ENCODE measurements around the gene EXOG.

EXOG gene

DNA sequence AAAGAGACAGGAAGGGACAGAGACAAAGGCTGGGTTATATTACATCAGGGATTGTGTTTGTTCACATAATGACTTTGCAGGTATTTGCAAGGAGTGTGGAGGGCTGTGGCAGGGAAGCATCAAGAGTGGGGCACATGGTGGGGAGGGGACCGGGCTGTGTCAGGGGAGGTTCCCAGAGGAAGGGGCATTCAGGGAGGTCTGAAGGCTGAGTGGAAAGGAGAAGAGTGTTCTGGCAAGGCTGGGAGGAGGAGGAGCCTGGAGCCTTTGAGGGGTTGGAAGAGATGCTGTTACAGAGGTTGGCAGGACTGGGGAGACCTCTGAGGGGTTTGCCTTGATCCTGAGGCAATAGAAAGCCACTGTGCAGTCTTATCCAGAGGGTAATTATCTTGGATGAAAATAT, 49.4 kb downstream of the EXOG start:
- no peak for DNase-seq (ENCODE audit: low read depth, low spot score)

DNA sequence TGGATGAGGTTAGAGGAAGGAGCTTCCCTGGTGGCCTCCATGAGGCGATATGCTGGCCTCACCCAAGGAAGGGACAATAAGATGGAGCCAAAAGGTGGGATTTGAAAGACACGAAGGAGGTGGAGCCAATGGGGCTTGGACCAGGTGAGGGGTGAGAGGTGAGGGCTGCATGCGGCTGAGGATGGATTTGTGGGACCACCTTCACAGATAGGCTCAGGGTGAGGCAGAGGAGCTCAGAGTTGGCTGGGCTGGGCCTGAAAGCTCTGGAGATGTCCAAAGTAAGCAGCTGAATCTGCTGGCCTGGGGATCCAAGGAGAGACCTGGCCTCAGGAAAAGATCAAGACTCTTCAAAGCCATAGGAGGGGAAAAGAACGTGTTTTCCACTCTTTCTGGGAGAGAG, 49.8 kb downstream of the EXOG start:
- DNase-seq (ENCODE audit: low read depth, low spot score) = no peak

DNA sequence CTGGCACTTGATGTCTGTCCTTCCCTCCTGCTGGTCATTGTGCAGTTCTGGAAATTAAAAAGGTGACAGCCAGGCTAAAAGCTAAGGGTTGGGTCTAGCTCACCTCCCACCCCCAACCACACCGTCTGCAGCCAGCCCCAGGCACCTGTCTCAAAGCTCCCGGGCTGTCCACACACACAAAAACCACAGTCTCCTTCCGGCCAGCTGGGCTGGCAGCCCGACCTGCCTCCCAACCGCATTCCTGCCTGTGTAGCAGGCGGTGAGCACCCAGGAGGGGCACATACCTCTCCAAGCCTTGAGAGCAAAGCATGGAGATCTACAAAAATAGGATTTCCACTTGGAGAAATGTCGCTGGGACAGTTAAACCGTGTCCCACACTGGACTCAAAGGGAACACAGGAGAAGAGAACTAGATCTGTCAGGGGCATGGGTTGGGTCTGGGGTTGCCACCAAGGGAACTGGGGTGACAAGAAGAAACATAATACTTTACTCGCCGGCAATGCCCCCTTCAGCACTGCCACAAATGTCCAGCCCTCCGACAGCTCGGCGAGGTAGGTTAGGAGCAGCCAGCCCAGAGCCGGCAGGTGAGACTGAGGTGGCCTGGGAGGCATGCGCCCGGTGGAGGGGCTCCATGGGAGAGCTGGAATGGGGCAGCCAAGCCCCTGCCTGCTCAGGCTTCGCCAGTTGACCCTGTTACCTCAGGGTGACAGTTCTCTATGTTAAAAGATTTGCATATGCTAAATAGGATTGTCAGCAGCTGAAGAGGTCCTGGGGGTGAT, 52.2 kb downstream of the EXOG start:
- peak; percentile 77 for DNase-seq (ENCODE audit: low read depth, low spot score)

DNA sequence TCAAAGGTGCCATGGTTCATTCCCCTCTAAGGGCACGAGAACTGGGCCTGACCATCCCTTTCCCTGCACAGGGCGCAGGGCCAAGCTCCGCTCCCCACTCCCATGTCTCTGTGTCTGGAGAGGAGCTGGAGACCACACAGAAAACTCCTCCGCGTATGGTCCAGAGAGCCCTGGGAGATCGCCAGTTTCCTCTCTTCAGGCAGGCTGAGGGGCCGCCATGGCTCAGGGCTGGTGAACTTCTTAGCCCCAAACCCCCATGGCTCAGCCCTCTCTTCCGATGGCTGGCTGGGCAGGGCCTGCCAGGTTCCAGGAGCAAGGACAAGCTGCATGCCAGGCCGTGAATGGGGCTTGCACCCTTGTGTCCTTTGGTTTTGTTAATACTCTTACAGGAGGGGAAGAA, 52.9 kb downstream of the EXOG start:
- no peak for DNase-seq (ENCODE audit: low read depth, low spot score)

DNA sequence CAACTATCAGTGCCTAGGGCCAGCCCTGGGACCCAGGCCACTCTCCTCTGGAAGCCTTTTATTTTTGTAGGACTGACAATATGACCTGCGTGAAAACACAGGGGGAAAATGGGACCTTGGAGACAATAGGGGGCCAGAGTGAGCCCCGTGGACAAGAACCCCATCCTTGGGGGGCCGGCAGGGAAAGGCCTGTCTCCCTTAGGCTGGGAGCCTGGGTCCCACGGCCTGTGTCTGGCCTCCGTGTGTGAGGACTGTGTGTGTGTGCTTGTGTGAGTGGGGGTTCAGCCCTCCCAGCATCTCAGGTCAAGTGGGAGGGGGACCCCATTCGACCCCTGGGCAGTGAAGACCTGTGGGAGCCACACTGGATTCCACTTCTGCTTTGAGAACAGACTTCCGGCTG, 53.3 kb downstream of the EXOG start:
- no peak for DNase-seq (ENCODE audit: low read depth, low spot score)

DNA sequence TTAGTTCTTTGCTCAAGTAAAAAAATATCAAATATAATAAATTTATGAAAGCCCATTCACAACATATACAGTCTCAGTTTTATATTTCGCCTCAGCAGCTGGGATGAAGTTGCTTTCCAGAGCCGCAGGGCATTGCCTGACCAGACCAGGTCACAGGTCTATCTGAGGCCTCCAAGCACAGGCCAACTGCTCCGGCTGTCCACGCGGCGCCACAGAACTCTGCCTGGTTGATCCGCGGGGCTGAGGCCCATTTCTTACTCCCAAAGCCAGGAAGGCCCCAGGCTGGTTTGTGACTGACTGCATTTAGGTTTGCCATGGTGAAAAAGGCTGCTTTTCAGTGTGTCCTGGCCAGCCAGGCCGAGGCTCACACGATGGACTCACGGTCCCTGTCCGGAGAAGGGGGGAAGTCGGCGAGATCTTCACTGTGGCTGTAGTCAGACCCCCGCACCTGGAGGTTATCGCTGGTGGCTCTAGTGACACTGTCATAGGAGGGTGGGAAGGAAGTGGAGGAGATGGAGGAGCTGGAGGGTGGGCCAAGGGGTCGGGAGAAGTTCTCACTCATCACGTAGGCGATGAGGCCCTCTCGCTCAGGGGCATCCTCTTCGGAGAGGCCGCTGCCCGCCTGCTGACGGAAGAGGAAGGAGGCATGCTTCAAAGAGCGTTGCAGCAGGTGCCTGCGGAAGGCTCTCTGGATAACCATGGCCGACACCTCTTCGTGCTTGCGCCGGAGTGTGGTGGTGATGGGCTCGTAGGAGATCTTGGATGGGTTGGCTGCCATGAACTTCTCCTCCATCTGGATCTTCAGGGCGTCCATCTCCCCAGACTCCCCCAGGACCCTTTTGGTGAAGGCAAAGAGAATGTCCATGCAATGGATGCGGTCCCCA, 54.1 kb downstream of the EXOG start:
- no peak for DNase-seq (ENCODE audit: low read depth, low spot score)

DNA sequence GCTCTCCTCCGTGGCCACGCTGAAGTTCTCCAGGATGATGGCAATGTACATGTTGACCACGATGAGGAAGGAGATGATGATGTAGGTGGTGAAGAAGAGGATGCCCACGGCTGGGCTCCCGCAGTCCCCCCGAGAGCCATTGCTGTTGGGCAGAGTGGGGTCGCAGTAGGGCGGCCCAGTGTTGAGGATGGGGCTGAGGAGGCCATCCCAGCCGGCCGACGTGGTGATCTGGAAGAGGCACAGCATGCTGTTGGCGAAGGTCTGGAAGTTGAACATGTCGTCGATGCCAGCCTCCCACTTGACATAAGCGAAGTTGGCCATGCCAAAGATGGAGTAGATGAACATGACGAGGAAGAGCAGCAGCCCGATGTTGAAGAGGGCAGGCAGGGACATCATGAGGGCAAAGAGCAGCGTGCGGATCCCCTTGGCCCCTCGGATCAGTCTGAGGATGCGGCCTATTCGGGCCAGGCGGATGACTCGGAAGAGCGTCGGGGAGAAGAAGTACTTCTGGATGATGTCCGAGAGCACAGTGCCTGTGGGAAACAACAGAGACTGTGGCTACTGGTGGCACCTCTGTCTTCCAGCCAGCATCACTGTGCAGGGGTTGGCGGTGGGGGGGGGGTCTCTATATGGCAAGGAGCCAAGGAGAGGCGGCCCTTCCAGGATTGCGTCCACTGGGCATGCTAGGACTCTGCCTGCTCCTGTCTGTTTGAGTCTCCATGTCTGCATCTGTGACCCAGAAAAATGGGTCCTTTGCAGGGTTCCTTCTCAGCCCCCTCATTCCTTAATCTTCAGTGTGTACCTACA, 55.1 kb downstream of the EXOG start:
- no peak for DNase-seq (ENCODE audit: low read depth, low spot score)

DNA sequence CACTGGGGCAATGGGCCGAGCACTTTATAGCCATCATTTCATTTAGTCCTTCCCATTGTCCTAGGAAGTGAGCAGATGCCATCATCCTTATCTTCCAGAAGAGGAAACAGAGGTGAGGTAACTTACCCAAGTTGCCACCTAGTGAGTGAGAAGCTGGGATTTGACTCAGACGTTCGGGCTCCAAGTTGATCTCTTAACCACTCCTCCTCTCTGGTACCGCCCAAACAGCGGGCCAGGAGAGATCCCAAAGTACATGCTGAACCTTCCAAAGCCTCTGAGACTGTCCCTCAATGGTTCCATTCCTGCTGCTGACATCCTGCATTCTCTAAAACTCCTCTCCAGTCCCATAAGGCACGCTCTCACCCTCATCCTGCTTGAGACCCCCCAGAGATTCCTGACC, 56.2 kb downstream of the EXOG start:
- no peak for DNase-seq (ENCODE audit: low read depth, low spot score)

DNA sequence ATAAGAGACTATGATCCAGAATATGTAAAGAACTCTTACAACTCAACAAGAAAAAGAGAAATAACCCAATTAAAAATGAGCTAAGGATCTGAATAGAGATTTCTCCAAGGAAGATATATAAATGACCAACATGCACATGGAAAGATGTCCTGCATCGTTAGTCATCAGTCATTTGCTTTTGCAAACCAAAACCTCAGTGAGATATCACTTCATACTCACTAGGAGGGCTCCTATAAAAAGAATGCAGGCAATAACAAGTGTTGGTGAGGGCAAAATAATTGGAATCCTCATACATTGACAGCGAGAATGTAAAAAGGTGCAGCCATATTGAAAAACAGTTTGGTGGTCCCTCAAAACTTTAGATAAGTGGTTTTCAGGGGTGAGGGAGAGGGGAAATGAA, 56.9 kb downstream of the EXOG start:
- DNase-seq (ENCODE audit: low read depth, low spot score) = no peak

DNA sequence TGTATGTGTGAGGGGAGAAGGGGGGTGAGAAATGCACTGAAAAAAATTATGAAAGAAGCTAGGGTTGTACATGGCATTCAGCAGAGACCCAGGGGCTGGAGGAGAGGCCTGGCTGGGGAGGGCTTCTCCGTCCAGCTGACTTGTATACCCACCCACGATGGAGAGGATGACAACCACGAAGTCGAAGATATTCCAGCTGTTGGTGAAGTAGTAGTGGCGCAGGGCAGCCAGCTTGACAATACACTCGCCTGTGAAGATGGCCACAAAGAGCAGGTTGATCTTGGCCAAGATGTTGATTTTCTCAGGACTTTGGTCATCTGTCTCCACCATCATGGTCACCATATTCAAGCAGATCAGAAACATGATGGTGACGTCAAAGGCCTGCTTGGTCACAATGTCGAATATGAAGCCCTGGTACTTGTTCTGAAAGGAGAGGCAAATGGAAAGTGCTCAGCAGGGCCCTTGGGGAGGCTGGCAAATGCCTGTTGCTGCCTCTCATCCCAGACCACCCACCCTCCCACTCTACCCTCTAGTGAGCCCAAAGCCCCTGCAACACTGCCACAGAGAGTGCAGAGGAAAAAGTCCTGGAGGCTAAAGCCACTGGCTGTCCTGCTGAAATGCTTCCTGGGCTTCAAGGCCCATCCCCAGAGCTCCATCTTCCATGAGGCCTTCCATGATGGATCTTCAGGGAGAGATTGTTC, 58.1 kb downstream of the EXOG start:
- no peak for DNase-seq (ENCODE audit: low read depth, low spot score)

DNA sequence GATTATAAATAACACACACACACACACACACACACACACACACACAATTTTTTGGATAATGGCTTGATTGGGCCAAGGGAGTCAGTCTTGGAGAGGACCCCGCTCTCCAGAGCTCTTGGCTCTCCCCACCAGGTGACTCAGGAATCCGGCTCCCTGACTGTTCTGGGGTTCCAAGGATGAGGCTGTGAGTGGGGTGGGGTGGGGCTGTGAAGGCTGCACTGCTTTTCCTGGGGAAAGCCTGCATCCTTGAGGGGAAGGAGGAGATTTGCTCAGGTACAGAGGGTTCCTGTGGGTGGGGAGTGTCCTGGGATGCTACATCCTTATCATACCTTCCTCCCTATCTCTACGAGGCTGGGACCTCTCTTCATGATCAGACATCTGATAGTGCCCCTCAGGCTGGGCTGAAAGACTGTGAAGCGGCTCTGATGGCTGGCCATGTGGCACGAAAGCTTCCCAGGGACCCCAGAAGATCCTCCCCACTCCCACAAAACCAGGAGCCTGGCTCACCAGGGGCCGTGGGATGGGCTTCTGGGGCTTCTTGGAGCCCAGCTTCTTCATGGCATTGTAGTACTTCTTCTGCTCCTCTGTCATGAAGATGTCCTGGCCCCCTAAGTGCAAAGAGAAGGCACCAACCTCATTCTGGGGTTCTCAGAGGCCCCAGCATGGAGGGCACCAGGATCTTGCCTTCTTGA, 59.2 kb downstream of the EXOG start:
- DNase-seq (ENCODE audit: low read depth, low spot score) = no peak

DNA sequence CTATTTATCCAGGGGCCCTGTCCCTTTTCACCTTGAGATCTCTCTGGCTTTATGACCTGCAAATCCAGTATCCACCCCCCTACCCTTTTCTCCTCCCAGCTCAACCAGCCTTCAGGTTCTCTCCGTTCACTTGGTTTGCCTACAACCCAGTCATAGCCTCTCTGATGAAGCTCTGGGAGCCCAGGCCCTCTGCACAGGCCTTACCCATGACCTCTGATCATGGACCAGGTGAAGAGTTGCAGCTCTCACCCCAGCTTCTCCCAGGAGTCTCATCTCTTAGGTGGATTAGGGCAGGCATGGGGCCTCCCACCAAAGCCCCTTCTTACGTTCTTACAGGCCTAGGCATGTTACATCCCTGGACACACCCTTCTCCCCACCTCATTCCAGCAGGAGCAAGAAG, 59.8 kb downstream of the EXOG start:
- no peak for DNase-seq (ENCODE audit: low read depth, low spot score)

DNA sequence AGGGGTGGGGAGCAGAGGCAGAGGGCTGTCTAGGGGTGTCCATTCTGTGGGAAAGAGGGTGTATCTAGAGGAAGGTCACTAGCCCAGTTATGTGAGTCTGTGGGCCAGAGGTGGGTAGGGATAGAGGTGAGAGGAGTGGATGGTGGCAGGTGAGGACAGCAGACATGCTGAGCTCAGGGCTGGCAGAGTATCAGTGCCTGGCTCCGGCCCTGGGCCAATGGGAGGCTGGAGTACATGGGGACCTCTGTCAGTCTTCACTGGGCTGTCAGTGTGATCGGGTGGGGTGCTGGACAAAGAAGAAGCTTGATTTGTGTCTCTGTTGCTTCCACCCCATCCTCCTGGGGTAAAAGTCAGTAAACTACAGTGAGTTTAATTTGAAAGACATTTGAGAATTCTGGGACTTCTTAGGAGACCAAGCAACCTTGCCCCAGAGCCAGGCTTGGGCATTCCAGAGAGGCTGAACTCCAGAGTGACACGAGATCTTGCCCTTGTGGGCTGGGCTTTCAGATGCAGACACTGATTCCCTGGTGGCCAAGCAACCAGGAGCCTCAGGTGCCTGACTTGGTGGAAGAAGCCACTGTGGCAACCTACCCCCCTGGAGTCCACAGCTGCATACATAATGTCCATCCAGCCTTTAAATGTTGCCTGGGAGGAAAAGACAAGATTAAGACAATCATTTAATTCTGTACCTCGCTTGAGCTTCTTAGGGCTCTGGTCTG, 60.7 kb downstream of the EXOG start:
- DNase-seq (ENCODE audit: low read depth, low spot score) = no peak

DNA sequence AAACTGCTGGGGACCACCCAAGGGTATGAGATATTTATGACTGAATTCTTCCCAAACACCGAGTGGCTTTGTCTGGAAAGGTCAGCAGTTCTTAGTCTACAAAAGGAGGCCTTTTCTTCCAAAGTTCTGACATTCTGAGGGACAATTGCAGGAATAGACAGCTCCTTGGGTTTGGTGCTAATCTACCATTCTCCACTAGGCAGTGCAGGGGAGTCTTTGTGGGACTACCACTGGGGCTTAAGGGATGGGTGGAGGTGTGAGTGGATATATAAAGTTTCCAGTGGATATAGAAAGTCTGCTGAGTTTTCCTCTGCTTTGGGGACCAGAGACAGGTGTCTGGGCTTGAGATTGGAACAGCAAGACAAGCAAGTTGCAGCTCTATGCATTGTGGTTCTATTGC, 62.7 kb downstream of the EXOG start:
- DNase-seq (ENCODE audit: low read depth, low spot score) = no peak

DNA sequence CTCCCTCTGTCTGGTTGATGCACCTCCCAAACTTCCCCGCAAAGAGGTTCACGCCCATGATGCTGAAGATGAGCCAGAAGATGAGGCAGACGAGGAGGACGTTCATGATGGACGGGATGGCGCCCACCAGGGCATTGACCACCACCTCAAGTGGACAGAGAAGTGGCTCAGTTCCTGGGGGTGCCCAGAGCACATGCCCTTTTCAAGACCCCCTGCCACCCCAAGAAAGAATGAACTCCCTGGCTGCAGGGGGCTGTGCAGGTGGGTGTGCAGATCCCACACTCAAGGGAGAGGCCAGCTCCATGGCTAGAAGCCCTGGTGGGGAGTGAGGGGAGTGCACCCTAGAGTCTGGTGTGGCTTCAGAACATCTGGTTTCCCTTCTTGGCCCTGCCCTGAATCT, 64.1 kb downstream of the EXOG start:
- no peak for DNase-seq (ENCODE audit: low read depth, low spot score)

DNA sequence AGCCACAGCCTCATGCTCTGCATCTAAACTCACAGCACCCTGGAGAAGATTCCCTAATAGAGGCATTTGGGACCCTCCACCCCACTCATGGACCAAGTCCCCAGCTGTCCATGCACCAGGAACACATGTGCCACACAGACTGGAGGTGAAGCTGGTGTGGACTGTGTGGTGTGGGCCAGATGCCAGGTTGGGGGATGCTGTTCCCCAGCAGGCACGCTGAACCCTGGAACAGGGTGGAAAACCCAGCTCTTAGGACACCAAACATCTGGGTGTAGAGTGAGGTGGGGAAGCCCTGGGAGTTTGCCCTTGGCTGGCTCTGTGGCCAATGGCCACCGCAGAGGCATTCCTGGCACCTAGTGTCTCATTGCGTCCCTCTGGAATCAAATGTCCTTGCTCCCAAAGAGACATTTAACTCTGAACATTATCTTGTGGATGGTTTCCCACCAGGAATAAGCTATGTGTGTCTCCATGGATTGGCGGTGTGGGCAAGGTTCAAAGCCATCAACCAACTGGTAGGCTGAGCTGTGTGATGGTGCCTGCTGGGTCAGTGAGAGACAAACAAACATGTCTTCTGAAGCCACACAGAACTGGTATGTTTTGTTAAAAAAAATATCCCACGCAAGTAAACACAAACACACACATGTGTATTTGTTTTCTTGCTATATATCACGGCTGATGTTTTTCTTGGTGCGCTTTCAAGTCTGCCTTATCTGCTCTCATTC, 65.0 kb downstream of the EXOG start:
- DNase-seq (ENCODE audit: low read depth, low spot score) = no peak

DNA sequence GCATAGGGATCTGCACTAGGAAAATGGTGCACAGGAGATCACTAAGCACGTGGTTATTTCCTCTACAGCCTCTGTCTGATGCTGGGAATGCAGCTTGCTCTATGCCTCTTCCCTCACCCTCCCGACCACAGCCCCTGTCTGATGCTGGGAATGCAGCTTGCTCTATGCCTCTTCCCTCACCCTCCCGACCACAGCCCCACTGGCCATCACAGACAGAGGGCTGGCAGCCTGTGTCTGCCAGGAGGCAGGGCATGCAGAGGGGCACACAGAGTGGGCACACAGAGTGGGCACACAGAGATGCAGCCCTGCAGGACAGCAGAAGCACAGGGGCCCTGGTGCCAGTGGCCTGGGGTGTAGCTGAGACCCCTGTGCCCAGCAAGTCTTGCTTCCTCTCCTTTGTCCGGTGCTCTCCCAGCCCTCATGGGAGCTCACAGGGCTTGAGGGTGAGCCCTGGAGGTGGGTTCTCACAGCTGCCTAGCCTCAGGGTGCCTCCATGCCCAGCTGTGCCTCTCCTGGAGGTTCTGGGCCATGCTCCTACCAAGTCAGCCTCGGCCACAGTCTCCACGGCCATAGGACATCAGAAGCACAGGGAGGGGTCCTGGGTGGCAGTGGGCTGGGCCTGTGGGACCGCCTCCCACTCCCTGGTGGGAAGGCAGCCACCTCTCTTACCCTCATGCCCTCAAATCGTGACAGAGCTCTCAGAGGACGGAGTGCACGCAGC, 65.8 kb downstream of the EXOG start:
- no peak for DNase-seq (ENCODE audit: low read depth, low spot score)

DNA sequence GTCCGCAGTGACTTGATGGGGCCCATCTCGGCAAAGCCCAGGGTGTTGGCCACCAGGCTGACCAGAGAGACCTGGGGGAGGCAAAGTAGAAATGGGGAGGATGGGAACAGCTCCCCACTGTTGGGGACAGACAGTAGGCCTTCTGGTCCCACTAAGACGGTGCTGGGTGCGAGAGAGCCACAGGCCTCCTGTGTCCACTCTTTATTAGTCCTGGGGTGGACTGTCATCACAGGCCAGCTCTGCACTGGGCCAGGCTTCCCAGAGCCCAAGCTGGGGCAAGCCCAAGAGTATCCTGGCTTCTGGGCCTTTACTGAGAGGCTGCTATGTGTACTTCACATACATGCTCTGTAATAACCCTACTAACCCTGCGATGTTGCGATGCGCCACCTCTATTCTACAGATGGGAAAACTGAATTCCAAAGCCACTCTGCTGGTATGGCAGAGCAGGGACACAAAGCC, 66.4 kb downstream of the EXOG start:
- no peak for DNase-seq (ENCODE audit: low read depth, low spot score)

All from astrocyte of the hippocampus (primary cell).